ENCODE results near the gene OR4A5.
"Not testable (repeated sequence)": the region's sequence is repeated elsewhere in the genome, so short reads cannot be mapped to it uniquely, and the experiment has no call there.

OR4A5 gene

GRCh38 chr11:54706532-54706931 is at the start of gene OR4A5:
OR4A5 (plus strand) TSS chr11:54706832; CDS start chr11:54706885, 53 bp downstream.
- not testable (repeated sequence) for DNase-seq

GRCh38 chr11:54720094-54720493 is 13.5 kb downstream of the OR4A5 start:
- not testable (repeated sequence) for DNase-seq
